HG03045 (cell line): ENCODE results near the gene PSG5.
"Not testable (repeated sequence)": the region's sequence is repeated elsewhere in the genome, so short reads cannot be mapped to it uniquely, and the experiment has no call there.

Experiments used
- ATAC-seq: cut with Tn5 transposase; IDR thresholded peaks from one replicate; pipeline ENCODE4 v1.9.1; 2021; ENCODE audit warnings: mild to moderate bottlenecking, moderate library complexity; ENCODE audit not compliant: unreplicated experiment

The PSG5 gene

DNA sequence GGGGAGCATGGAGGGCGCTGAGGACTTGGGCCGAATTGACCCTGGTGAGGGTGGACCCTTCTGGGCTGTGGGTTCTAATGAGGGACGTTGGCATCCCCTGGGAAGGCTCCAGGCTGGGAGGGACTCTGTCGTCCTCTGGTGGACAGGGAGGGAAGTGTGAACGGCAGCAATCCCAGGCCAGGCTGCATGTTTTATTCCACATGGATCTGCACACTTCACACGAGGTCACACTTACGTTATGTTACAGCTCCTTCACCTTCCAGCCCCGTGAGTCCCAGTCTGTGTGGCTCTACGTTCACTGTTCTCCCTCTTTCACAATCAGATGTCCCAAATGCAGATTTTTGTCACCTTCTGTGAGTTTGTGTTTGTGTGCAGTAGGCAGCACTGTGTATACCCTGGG is 1.8 kb upstream of the PSG5 start:
- not testable (repeated sequence) for ATAC-seq

DNA sequence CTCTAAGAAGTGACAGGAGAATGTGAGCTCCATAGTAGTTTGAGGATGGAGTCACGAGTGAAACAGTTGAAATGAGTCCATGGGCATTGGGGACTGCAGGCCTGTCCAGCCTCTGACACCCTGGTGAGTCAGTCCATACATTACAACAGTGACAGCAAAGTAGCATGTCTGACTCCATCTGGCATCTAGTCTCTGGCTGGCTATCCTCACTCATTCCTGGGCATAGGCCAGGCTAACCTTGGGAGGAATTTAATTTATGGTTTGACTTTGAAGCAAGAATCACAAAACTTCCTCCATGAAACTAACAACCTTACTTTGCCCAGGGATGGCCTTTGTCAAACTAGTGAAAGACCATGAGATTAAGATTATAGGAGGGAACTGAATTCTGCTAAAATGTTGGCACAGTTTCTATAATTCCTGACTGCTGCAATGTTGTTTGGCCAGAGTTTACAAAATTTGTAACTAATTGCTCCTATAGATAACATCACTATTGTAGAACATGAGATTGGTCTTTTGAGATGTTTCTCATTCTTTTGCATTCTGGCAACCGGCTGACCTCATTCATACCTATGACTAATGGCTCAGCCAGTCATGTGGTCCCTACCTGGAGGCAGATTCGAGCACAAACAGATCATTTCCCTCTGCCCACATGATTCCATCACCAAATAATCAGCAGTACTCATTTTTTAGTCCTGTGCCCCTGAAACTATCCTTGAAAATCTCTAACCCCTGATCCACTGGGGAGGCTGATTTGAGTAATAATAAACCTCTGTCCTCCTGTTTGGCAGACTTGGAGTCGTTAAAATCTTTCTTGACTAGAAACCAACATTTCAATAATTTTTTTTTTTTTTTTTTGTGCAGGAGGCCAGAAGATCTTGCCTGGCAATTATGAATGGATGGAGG is 4.2 kb downstream of the PSG5 start:
- ATAC-seq, result not testable (repeated sequence)

DNA sequence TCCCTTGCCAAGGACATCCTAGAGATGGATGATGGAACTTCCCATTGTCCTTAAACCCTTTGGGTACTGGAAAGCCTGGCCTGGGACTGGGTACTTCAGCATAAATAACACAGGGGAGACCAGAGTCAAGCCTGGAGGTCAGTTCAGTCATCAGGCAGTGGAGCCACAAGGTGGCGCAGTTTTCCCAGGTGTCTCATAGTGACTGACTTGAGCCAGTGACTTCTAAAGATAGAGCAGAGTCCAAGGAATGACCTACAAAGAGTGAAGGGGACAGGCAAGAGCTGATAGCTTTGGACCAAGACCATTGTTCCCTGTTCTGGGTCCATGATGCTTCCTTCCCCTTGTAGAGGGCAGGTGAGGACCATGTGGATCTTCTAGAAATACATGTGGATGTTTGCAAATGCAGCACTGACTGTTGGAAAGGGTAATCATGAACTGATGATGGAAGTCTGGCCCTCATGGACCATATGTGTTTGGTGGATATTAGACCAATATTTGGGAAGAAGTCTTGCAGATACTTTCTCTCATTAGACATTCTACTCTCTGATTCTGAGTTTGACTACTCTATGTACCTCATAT is 6.7 kb downstream of the PSG5 start:
- not testable (repeated sequence) for ATAC-seq

DNA sequence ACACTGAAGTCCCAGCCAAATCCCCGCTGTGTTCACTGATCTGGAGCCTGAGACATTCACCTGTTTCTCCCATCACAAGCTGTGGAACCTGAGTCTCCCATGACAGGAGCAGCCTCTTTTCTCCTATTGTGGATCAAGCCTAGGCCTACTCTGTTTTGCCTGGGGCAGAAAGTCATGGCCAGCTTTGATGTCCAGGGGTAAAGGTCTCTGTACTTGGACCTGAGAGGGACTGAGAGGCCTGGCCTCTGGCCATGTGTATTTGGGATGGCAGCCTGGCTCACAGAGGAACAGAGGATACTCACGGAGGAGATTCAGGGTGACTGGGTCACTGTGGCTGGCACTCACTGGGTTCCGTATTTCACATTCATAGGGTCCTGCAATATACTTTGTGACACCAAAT is 7.8 kb downstream of the PSG5 start:
- ATAC-seq, result not testable (repeated sequence)

DNA sequence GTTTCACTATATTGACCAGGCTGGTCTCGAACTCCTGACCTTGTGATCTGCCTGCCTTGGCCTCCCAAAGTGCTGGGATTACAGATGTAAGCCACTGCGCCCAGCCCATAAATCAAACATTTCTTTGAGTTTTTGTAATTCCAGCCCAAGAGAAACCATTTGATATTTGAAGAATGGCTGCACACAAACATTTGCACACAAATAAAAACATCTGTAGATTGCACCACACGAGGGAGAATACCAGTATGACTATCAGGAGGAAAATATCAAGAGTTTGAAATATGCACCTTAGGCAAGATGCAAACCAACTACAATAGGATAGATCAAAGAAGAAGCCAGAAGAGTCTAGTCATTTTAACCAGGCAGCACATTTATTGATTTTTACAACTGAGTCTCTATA is 20.4 kb downstream of the PSG5 start:
- not testable (repeated sequence) for ATAC-seq

DNA sequence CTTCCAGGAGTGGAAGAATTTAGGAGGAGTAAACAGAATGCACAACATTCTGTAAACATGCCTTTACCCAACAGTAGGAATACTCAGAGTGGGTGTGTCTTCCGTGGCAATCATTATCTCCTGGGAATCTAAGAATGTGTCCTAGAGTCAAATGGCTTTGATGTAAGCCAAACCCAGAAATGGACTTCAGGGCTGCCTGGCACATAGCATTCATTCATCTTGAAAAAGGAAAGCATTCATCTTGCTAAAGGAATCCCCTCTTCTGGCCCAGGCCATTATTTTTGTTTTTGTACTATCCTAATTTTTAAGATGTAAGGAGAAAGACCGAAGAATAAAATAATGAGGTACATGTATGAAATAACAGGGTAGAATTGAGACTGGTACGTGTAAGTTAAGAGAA is 23.2 kb downstream of the PSG5 start:
- ATAC-seq, result not testable (repeated sequence)

DNA sequence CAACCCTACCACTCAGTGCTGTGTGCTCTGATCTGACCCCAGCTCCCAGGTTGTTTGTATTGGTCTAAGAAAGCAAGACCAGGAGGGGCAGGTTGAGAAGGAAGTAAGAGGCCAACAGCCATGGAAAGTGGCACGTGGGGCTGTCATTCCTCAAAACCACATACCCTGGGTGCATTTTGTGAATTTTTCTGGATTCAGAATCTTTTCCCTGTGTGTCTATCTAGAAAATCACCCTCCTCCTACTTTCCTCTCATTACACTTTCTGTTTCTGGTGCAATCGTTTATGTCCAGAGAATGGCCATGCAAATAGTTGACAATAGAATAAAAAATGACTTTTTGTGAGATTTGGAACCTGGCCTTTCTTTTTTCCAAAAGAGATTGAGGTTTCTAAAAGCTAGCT is 24.1 kb downstream of the PSG5 start:
- not testable (repeated sequence) for ATAC-seq

DNA sequence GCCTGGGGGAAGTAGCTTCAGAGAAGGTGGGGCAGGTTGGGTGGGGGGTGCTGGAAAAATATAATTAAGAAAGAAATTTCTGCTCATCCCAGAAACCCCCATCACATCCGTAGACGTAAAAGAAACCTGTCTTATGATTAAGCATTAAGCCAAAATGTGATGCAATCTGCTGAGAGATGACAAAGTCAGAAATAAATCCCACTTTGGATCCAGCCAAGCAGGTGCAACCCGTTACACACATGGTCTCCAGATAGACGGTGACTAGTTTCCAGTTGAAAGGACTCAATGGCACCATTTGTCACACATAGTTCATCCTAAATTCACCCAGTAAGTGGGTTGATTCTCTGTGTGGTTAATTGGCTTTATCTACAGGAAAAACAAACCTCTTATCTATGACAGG is 34.1 kb downstream of the PSG5 start:
- ATAC-seq, result no peak

DNA sequence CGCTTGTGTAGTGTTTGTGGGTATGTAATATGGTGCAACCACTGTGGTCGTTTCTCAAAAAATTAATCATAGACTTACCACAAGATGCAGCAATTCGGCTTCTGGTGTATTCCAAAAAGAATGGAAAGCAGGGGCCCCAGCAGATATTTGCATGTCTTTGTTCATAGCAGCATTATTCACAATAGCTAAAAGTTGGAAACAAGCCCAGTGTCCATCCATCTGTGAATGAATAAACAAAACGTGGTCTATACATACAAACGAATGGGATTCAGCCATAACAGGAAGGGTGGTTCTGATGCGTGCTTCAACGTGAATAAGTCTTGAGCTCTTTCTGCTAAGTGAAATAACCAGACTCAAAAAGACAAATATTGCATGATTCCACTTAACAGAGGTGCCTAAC is 36.5 kb downstream of the PSG5 start:
- ATAC-seq, result not testable (repeated sequence)

DNA sequence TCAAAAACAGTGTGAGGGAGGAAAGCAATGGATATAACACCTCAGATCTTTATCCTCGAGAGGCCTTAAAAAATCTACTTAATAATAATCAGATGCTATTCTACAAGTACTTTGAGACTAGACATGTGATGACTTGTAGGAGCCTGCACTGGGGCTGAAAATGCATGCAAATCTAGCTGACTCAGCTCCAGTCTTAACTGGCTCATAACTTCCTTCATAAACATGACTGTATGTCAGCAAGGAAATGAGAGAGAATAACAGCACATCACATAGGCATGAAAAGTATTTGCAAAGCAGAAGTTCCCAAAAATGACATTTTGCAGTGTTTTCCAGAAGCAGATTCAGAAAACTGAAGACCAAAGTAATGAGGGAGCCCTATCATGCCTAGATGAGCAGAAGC is 38.1 kb downstream of the PSG5 start:
- no peak for ATAC-seq

DNA sequence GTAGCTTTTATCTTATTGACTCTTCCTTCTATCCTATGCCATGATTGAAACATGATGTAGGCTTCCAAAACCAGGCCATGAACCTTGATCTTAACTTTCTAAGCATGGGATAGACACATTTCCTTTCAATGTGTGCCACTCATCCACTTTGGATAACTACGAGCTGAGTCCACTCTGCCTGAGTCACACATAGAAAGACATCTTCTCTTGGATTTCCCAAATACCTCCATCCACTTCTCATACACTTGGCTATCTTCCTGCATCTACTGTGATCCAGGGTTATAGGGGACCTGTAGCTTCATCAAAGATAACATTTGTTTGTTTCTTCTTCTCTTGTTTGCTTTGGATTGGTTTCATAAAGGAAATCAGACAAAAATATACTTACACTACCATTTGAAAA is 44.6 kb downstream of the PSG5 start:
- ATAC-seq, result not testable (repeated sequence)

DNA sequence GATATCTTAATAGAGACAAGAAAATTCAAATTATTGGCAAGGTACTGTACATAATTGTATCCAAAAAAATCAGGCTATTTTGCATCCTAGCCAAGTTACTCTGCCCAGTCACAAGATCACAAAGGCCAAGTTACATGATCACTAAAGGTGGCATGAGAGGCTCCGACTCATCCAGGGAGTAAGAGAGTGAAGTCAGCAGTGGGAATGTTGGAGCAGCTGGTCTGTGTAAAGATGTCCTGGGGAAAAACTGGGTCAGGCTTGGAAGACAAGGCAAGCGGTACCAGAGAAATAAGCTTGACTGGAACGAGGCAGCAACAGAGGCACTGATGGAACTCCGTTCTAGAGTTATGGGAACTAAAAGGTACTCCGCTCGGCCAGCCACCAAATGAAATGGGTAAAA is 53.6 kb downstream of the PSG5 start:
- no peak for ATAC-seq

DNA sequence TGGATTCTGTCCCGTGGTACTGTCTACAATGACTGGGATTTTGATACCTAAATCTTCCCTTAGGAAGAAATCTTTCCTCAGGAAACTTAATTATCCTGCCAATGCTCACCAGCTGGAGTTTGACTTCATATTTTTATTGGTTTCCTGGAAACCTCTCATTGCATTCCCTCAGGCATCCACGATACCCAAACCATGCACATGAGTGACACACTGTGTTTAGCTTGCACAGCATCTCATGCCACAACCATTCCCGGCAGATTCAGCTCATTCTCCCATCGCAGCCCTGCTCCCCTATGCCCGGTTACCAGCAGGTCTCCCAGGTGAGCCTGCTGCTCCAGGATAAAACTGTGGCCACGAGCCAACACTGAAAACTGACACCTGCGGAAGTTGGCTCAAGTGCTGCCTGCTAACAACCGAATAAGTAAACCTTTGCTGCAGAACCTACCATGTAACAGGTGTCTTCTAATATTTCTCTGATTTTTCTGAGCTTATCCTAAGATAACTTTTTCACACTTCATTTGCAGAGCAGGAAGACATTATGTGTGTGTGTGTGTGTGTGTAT is 55.0 kb downstream of the PSG5 start:
- ATAC-seq, result not testable (repeated sequence)

DNA sequence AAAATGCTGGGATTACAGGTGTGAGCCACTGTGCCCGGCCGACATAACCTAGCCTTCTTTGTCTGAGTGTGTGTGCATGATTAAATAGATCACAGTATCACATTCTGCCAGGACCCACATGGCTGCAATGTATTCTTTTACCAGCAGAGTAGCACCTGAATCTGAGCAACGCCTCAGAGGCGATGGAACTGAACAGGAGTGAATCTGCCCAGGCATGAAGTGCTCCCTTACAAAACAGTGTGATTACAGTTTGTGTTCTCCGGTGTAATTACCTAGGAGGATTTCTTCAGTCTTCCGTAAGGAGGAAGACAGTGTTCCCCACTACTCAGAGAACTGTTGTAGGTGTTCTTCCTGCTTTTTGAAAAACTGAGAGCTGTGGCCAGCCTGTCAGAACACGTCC is 57.1 kb downstream of the PSG5 start:
- not testable (repeated sequence) for ATAC-seq

DNA sequence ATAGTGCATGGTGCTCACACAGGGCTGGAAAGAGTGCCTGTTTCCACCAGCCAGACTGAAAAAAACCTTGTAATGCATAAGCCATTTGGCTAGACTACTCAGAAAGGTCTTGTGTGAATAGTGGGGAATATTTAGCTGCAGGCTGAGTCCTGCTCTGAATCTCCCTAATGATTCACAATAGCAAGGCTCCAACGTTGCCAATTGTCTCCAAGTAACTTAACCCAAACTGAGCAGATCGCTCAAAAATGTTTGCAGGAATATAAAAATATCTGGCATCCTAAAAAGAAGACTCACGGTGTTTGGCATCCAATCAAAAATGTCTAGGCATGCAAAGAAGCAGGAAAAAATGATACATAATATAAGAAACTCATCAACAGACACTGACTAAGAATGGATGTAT is 59.0 kb downstream of the PSG5 start:
- not testable (repeated sequence) for ATAC-seq

DNA sequence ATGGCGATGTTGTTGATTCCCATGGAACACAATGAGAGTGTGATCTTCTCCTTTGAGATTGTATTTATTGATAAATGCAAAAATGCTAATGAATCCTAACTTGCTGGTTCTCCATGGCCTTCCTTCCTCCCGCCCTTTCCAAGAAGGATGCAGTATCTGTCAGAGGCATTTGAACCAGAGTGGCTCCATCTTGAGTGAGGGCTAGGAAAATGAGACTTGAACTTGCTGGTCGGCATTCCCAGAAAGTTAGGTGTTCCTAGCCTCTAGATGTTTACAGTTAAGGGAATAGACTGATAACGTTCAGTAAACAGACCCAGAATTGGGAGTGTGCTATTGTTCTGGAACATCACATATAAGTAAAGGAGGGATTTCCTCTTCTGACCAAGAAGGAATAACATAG is 59.6 kb downstream of the PSG5 start:
- no peak for ATAC-seq

DNA sequence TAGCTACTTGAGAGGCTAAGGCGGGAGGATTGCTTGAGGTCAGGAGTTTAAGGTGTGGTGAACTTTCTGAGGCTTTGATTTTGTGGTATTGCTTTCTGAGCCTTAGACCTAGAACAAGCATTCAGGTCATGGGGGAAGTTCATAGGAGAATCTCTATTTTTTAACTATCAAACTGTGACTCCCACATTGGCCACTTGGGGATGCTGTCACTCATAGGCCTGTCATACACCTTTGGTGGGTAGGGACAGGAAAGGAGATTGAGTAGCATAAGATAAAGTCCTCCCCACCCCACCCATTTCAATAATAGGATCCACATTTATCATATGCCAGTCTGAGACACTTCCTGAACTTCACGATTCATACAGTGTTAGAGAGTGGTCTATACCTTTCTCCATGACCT is 62.0 kb downstream of the PSG5 start:
- ATAC-seq, result no peak

DNA sequence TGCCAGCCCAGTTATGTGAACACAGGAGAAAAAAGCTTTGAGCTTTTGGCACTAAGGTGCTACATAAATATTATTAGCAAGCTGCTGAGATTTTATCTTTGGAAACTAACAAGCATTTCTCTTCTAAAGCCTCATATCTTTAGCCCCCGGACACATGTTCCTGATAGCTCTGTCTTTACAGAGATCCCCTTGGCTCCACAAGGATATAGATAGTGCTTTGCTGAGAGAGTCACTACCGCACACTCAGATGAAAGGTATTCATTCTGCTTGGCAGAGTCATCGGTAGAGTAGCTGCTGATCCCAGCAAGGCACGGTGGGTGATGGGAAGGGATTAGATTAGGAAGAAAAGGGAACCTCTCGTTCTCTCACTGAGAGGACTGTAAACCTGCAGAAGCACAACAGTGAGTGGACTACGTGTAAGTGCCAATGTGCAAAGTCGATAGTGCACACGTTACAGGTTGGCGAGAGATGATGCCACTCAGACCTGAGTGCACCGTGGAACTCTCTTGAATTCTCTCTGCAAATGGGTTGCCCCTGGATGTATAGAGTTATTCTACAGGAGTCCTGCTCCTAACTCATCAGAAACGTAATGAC is 65.8 kb downstream of the PSG5 start:
- not testable (repeated sequence) for ATAC-seq

DNA sequence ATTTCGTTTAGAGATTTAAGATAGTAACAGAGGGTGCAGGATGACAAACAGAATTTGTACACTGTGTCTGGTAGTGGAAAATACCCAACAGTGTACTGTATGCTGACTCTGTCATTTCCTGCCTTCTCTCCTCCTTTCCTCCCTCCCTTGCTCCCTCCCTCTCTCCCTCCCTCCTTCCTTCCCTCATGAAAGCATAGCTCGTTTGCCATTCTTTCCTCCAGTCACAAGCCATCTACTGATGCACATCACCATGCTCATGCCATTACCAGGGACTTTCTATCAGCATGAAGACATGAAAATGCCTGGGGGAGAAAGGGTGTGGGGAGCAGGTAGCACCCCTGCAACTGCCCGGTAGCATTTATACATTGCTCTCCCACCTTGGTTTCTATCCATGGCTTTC is 66.8 kb downstream of the PSG5 start:
- ATAC-seq, result not testable (repeated sequence)
